ENCODE results near the gene PACRG. TPM values are rescaled to one million over a fixed set of nuclear protein-coding genes. Genes with fewer than 3 reads are reported as not detected.
"Not testable (repeated sequence)": the region's sequence is repeated elsewhere in the genome, so short reads cannot be mapped to it uniquely, and the experiment has no call there.

Gene PACRG
- polyA plus RNA-seq (2013, experiment 1 of 4): 2.1 TPM
- polyA plus RNA-seq (2013, experiment 2 of 4): 0.91 TPM
- polyA plus RNA-seq (2013, experiment 3 of 4): 0.69 TPM
- 1.2 TPM for polyA plus RNA-seq (2013, experiment 4 of 4)

- Histone ChIP-seq H3K9me3 (ENCODE audit: control insufficient read depth, low read length) (no peaks in the 10 kb centered on the region), H3K27me3 (ENCODE audit: control insufficient read depth, insufficient read depth, low read length, poor library complexity, severe bottlenecking) (peaks cover 9% of the 10 kb centered on the region), H3K4me1 (ENCODE audit: control insufficient read depth, insufficient read depth, low read length) (peaks cover 6% of the 10 kb centered on the region), H3K36me3 (ENCODE audit: control insufficient read depth, insufficient read depth, low read length) (no peaks in the 10 kb centered on the region), H3K4me3 (ENCODE audit: insufficient read depth, low read depth, low read length) (peak within 1 kb of the TSS; percentile 79), H3K27ac (ENCODE audit: insufficient read depth, low read depth, low read length, poor library complexity, severe bottlenecking) (peak within 1 kb of the TSS; percentile 76)
- WGBS, 2 experiments: 1% methylated on average over 84 of the region's 84 CpGs
These were observed at the start of gene PACRG, which contains the start of gene PRKN for GRCh38 chr6:162727322-162728182. TSS of gene PACRG (plus strand) at chr6:162727974. TSS of gene PRKN (minus strand) at chr6:162727766.

DNA sequence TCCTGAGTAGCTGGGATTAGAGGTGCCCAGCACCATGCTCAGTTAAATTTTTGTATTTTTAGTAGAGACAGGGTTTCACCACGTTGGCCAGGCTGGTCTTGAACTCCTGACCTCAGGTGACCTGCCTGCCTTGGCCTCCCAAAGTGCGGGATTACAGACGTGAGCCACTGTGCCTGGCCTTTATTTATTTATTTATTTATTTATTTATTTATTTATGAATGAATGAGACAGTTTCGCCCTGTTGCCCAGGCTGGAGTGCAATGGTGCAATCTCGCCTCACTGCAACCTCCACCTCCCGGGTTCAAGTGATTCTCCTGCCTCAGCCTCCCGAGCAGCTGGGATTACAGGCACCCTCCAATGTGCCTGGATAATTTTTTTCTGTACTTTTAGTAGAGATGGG is 48.9 kb upstream of the PACRG start:
- 91 to 92% methylated on average over 6 to 7 of the region's 7 CpGs for WGBS, 2 experiments
- not testable (repeated sequence) for H3K27ac ChIP-seq (ENCODE audit: insufficient read depth, low read depth, low read length, poor library complexity, severe bottlenecking); H3K4me3 ChIP-seq (ENCODE audit: insufficient read depth, low read depth, low read length); H3K36me3 ChIP-seq (ENCODE audit: control insufficient read depth, insufficient read depth, low read length); H3K27me3 ChIP-seq (ENCODE audit: control insufficient read depth, insufficient read depth, low read length, poor library complexity, severe bottlenecking); H3K9me3 ChIP-seq (ENCODE audit: control insufficient read depth, low read length); H3K4me1 ChIP-seq (ENCODE audit: control insufficient read depth, insufficient read depth, low read length)

GRCh38 chr6:162679681-162680080 is 48.1 kb upstream of the PACRG start:
- Histone ChIP-seq H3K4me1 (ENCODE audit: control insufficient read depth, insufficient read depth, low read length) (no peaks in the 10 kb centered on the region), H3K9me3 (ENCODE audit: control insufficient read depth, low read length) (no peaks in the 10 kb centered on the region), H3K36me3 (ENCODE audit: control insufficient read depth, insufficient read depth, low read length) (no peaks in the 10 kb centered on the region), H3K4me3 (ENCODE audit: insufficient read depth, low read depth, low read length) (no peak overlapping the region), H3K27ac (ENCODE audit: insufficient read depth, low read depth, low read length, poor library complexity, severe bottlenecking) (no peak overlapping the region), H3K27me3 (ENCODE audit: control insufficient read depth, insufficient read depth, low read length, poor library complexity, severe bottlenecking) (no peaks in the 10 kb centered on the region)
- 89% methylated on average over 1 of the region's 1 CpG; no CpG with 5 or more reads in 1 of the 2 experiments for WGBS, 2 experiments

- Histone ChIP-seq H3K4me1 (ENCODE audit: control insufficient read depth, insufficient read depth, low read length) (no peaks in the 10 kb centered on the region), H3K9me3 (ENCODE audit: control insufficient read depth, low read length) (no peaks in the 10 kb centered on the region), H3K36me3 (ENCODE audit: control insufficient read depth, insufficient read depth, low read length) (no peaks in the 10 kb centered on the region), H3K27ac (ENCODE audit: insufficient read depth, low read depth, low read length, poor library complexity, severe bottlenecking) (no peak overlapping the region), H3K4me3 (ENCODE audit: insufficient read depth, low read depth, low read length) (no peak overlapping the region), H3K27me3 (ENCODE audit: control insufficient read depth, insufficient read depth, low read length, poor library complexity, severe bottlenecking) (no peaks in the 10 kb centered on the region)
These were observed 47.4 kb upstream of the PACRG start for GRCh38 chr6:162680367-162680766.

GRCh38 chr6:162680871-162681270 is 46.9 kb upstream of the PACRG start:
- H3K4me1 ChIP-seq (ENCODE audit: control insufficient read depth, insufficient read depth, low read length): no peaks in the 10 kb centered on the region
- 96% methylated on average over 2 to 4 of the region's 4 CpGs for WGBS, 2 experiments
- H3K9me3 ChIP-seq (ENCODE audit: control insufficient read depth, low read length): no peaks in the 10 kb centered on the region
- H3K27me3 ChIP-seq (ENCODE audit: control insufficient read depth, insufficient read depth, low read length, poor library complexity, severe bottlenecking): no peaks in the 10 kb centered on the region
- no peaks in the 10 kb centered on the region for H3K36me3 ChIP-seq (ENCODE audit: control insufficient read depth, insufficient read depth, low read length)
- no peak overlapping the region for H3K4me3 ChIP-seq (ENCODE audit: insufficient read depth, low read depth, low read length)
- H3K27ac ChIP-seq (ENCODE audit: insufficient read depth, low read depth, low read length, poor library complexity, severe bottlenecking): no peak overlapping the region

DNA sequence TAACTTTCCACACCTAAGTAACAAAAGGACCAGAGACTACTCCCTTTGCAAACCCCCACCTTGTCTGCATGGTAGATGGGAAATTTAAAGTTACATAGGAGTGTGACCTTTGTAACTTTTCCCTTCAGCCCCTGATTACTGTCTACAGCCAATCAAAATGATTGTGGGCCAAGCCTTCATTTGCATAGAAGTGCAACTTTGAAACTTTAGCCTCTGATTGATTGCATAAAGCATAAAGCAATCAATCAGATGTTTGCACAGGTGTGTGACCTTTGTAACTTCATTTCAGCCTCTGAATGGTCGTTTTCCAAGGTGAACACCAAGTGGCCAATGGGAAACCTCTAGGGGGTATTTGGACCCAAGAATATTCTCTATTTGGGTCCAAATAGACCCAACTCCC is 46.3 kb upstream of the PACRG start:
- Histone ChIP-seq H3K36me3 (ENCODE audit: control insufficient read depth, insufficient read depth, low read length) (no peaks in the 10 kb centered on the region), H3K4me3 (ENCODE audit: insufficient read depth, low read depth, low read length) (no peak overlapping the region), H3K9me3 (ENCODE audit: control insufficient read depth, low read length) (no peaks in the 10 kb centered on the region), H3K4me1 (ENCODE audit: control insufficient read depth, insufficient read depth, low read length) (no peaks in the 10 kb centered on the region), H3K27ac (ENCODE audit: insufficient read depth, low read depth, low read length, poor library complexity, severe bottlenecking) (no peak overlapping the region), H3K27me3 (ENCODE audit: control insufficient read depth, insufficient read depth, low read length, poor library complexity, severe bottlenecking) (no peaks in the 10 kb centered on the region)
- WGBS, 2 experiments: 82 to 84% methylated on average over 1 of the region's 1 CpG

GRCh38 chr6:162683135-162683534 is 44.6 kb upstream of the PACRG start:
- H3K4me1 ChIP-seq (ENCODE audit: control insufficient read depth, insufficient read depth, low read length): no peaks in the 10 kb centered on the region
- no peaks in the 10 kb centered on the region for H3K27me3 ChIP-seq (ENCODE audit: control insufficient read depth, insufficient read depth, low read length, poor library complexity, severe bottlenecking)
- H3K4me3 ChIP-seq (ENCODE audit: insufficient read depth, low read depth, low read length): no peak overlapping the region
- H3K27ac ChIP-seq (ENCODE audit: insufficient read depth, low read depth, low read length, poor library complexity, severe bottlenecking): no peak overlapping the region
- H3K36me3 ChIP-seq (ENCODE audit: control insufficient read depth, insufficient read depth, low read length): no peaks in the 10 kb centered on the region
- H3K9me3 ChIP-seq (ENCODE audit: control insufficient read depth, low read length): no peaks in the 10 kb centered on the region
- WGBS, 2 experiments: 91 to 98% methylated on average over 4 of the region's 4 CpGs

DNA sequence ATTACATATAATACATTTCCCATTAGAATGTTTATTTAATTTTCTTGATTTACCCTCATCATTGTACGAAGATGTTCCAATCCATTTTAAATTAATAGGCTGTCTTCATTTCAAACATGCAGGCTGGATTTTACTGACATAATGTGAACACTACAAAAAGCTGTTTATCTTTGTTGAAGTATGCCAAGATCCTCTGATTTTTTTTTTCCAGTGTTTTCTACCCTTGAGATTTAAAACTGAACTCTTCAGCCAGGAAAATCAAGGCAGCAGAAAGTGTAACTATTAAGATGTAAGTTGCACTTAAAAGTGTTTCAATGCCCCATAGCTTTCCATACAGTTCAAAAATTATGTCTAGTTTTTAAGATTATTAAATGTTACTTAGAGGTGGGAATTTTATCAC is 43.7 kb upstream of the PACRG start:
- WGBS, 2 experiments: 100% methylated on average over 1 of the region's 1 CpG; no CpG with 5 or more reads in 1 of the 2 experiments
- no peaks in the 10 kb centered on the region for H3K36me3 ChIP-seq (ENCODE audit: control insufficient read depth, insufficient read depth, low read length)
- no peak overlapping the region for H3K4me3 ChIP-seq (ENCODE audit: insufficient read depth, low read depth, low read length)
- H3K9me3 ChIP-seq (ENCODE audit: control insufficient read depth, low read length): no peaks in the 10 kb centered on the region
- H3K27ac ChIP-seq (ENCODE audit: insufficient read depth, low read depth, low read length, poor library complexity, severe bottlenecking): no peak overlapping the region
- H3K4me1 ChIP-seq (ENCODE audit: control insufficient read depth, insufficient read depth, low read length): no peaks in the 10 kb centered on the region
- no peaks in the 10 kb centered on the region for H3K27me3 ChIP-seq (ENCODE audit: control insufficient read depth, insufficient read depth, low read length, poor library complexity, severe bottlenecking)

DNA sequence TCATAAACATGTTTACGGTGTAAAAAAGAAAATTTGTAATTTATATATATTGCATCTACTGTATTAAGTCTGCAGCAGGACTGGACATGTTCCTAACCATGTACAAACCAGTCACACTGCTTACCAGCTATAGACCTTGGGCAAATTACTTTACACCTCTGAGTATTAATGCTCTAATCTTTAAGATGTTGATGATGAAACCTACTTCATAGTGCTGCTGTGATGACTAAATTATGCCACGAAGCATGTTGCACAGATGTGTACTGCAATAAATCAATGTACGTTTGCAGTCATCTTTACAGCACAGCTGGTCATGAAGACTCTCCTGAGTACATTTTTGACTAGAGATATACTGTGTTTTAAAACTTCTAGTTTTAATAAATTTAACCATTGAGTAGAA is 42.8 kb upstream of the PACRG start:
- H3K36me3 ChIP-seq (ENCODE audit: control insufficient read depth, insufficient read depth, low read length): no peaks in the 10 kb centered on the region
- H3K9me3 ChIP-seq (ENCODE audit: control insufficient read depth, low read length): no peaks in the 10 kb centered on the region
- no peak overlapping the region for H3K4me3 ChIP-seq (ENCODE audit: insufficient read depth, low read depth, low read length)
- H3K4me1 ChIP-seq (ENCODE audit: control insufficient read depth, insufficient read depth, low read length): no peaks in the 10 kb centered on the region
- 92 to 96% methylated on average over 2 of the region's 3 CpGs for WGBS, 2 experiments
- no peaks in the 10 kb centered on the region for H3K27me3 ChIP-seq (ENCODE audit: control insufficient read depth, insufficient read depth, low read length, poor library complexity, severe bottlenecking)
- H3K27ac ChIP-seq (ENCODE audit: insufficient read depth, low read depth, low read length, poor library complexity, severe bottlenecking): no peak overlapping the region

GRCh38 chr6:162685586-162685985 is 42.2 kb upstream of the PACRG start:
- Histone ChIP-seq H3K27me3 (ENCODE audit: control insufficient read depth, insufficient read depth, low read length, poor library complexity, severe bottlenecking) (no peaks in the 10 kb centered on the region), H3K4me1 (ENCODE audit: control insufficient read depth, insufficient read depth, low read length) (no peaks in the 10 kb centered on the region), H3K9me3 (ENCODE audit: control insufficient read depth, low read length) (no peaks in the 10 kb centered on the region), H3K4me3 (ENCODE audit: insufficient read depth, low read depth, low read length) (no peak overlapping the region), H3K36me3 (ENCODE audit: control insufficient read depth, insufficient read depth, low read length) (no peaks in the 10 kb centered on the region), H3K27ac (ENCODE audit: insufficient read depth, low read depth, low read length, poor library complexity, severe bottlenecking) (no peak overlapping the region)
- WGBS, 2 experiments: 99% methylated on average over 5 of the region's 5 CpGs
